H1 (cell line): ENCODE measurements around the gene ZNF385C.

Experiments
- EP300 ChIP-seq, 2 experiments: IDR thresholded peaks; 1 replicate in 1 of 2; 2 replicates in 1 of 2; pipeline ENCODE4 v1.6.1; 2011 to 2012; ENCODE audit warnings: low read depth in 2 of 2, low read length in 2 of 2, mild to moderate bottlenecking in 2 of 2, borderline replicate concordance in 1 of 2, inconsistent platforms in 1 of 2, moderate library complexity in 1 of 2
- EZH2 ChIP-seq: fragments of 200-600 bp; sonication (generic); IDR thresholded peaks from 2 replicates; pipeline ENCODE4 v1.7.1; 2012; ENCODE audit warnings: low read depth, mild to moderate bottlenecking, moderate library complexity, low read length, inconsistent platforms; ENCODE audit not compliant: severe bottlenecking
- GABPA ChIP-seq: IDR thresholded peaks from 2 replicates; pipeline ENCODE4 v1.6.1; 2011; ENCODE audit warnings: mild to moderate bottlenecking, low read length, moderate library complexity, borderline replicate concordance; ENCODE audit not compliant: insufficient read depth
- HDAC2 ChIP-seq, 2 experiments: fragments of 300-600 bp in 1 of 2; sonication (generic) in 1 of 2; IDR thresholded peaks; 2 replicates each; pipeline ENCODE4 v1.6.1; 2011 to 2012; ENCODE audit warnings: low read depth in 2 of 2, low read length in 2 of 2, mild to moderate bottlenecking in 2 of 2, moderate library complexity in 2 of 2, borderline replicate concordance in 1 of 2, inconsistent platforms in 1 of 2
- KDM5A ChIP-seq: fragments of 200-600 bp; IDR thresholded peaks from 2 replicates; pipeline ENCODE4 v1.7.1; 2012; ENCODE audit warnings: mild to moderate bottlenecking, low read length, inconsistent platforms, mixed read lengths
- RFX5 ChIP-seq: IDR thresholded peaks from 2 replicates; pipeline ENCODE4 v1.6.1; 2011; ENCODE audit warnings: low read depth, low read length, improper control_type of control experiment, borderline replicate concordance
- SP1 ChIP-seq: IDR thresholded peaks from 2 replicates; pipeline ENCODE4 v1.6.1; 2011; ENCODE audit warnings: low read depth, low read length
- TEAD4 ChIP-seq: IDR thresholded peaks from 2 replicates; pipeline ENCODE4 v1.6.1; 2012; ENCODE audit warnings: low read depth, low read length, inconsistent platforms, mixed read lengths
- TF ChIP-seq, protein P1 (sequence below), 3 experiments: IDR thresholded peaks; 1 replicate in 2 of 3; 2 replicates in 1 of 3; pipeline versions ENCODE4 v1.5.1 to v1.6.1; 2011; ENCODE audit warnings: low read length in 3 of 3, mild to moderate bottlenecking in 3 of 3, inconsistent platforms in 2 of 3, low read depth in 1 of 3, moderate library complexity in 1 of 3; ENCODE audit not compliant: insufficient read depth in 1 of 3; ENCODE audit errors: control extremely low read depth in 1 of 3

DNA sequence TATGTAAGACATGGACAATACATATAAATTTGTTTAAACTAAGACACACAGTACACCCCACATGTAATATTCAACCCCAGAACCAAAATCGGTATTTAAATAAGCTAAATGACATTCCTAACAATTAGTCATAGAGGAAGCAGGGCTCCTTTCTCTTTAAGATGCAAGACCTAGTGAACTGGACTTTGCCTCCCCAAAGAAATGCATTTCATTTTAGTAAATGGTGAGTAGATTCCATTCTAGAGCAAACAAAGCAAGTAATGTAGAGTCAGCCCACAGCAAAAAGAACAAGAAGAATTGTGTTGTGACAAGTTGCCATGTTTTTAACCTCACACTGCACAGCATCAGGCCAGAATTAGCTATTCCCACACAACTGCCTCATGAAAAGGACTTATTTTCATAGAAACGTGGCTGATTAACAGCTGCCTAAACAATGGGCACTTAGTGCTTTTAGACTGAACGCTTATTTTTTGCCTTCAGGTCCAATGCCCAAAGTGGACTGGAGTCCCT is 95.4 kb downstream of the ZNF385C start:
- TF ChIP-seq, protein P1, sequence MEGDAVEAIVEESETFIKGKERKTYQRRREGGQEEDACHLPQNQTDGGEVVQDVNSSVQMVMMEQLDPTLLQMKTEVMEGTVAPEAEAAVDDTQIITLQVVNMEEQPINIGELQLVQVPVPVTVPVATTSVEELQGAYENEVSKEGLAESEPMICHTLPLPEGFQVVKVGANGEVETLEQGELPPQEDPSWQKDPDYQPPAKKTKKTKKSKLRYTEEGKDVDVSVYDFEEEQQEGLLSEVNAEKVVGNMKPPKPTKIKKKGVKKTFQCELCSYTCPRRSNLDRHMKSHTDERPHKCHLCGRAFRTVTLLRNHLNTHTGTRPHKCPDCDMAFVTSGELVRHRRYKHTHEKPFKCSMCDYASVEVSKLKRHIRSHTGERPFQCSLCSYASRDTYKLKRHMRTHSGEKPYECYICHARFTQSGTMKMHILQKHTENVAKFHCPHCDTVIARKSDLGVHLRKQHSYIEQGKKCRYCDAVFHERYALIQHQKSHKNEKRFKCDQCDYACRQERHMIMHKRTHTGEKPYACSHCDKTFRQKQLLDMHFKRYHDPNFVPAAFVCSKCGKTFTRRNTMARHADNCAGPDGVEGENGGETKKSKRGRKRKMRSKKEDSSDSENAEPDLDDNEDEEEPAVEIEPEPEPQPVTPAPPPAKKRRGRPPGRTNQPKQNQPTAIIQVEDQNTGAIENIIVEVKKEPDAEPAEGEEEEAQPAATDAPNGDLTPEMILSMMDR (IDR thresholded peaks at IDR 0.05; ENCODE audit: control extremely low read depth in 1 of 3, insufficient read depth in 1 of 3, low read depth in 1 of 3, low read length in 3 of 3) = no peak
- no peak for TF ChIP-seq EP300 (IDR thresholded peaks at IDR 0.05; ENCODE audit: borderline replicate concordance in 1 of 2, low read depth in 2 of 2, low read length in 2 of 2)
- no peak for TF ChIP-seq RFX5
- no peak for TF ChIP-seq EZH2
- no peak for TF ChIP-seq SP1
- no peak for TF ChIP-seq GABPA
- TF ChIP-seq TEAD4 = no peak
- no peak for TF ChIP-seq HDAC2 (IDR thresholded peaks at IDR 0.05; ENCODE audit: borderline replicate concordance in 1 of 2, low read depth in 2 of 2, low read length in 2 of 2)
- no peak for TF ChIP-seq KDM5A
